ENCODE results near the gene SH3BGRL3.
"Not testable (repeated sequence)": the region's sequence is repeated elsewhere in the genome, so short reads cannot be mapped to it uniquely, and the experiment has no call there.

Gene SH3BGRL3

DNA sequence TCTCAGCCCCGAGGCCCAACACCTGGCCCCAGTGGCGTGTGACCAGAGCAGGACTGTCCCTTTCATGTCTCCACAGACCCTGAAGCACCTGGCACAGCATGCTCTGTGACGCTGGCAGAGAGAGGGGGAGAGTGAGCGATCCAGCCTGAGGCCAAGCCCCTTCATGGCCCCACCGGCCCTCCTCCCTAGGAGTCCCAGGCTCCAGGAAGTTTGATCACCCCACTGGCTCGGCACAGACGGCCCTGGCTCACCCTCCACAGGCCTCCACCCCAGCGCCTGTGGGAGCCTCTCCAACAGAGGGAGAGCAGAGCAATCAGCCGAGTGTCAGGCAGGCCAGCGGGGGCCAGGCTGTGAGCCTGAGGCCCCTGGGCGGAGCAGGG, 11.0 kb downstream of the SH3BGRL3 start:
- no peak for DNase-seq (ENCODE audit: low read depth)

DNA sequence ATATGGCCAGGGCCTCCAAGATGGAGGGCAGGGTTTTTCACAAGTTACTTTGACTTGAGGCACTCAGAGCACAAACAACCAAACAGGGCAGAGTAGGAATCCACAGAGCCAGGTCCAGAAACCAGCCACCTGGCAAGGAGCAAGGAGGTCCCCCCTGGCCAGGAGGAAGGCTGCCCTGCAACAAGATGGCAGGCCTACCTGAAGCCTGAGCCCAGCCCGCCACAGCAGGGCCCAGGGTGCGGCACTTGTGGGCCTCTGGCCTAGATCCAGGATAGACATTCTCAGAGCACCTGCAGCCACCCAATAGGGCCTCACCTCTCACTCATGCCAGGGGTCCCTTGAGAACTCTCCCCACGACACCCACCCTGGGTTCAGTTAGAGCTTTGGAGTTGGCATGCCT, 11.5 kb downstream of the SH3BGRL3 start:
- DNase-seq (ENCODE audit: low read depth), result no peak

DNA sequence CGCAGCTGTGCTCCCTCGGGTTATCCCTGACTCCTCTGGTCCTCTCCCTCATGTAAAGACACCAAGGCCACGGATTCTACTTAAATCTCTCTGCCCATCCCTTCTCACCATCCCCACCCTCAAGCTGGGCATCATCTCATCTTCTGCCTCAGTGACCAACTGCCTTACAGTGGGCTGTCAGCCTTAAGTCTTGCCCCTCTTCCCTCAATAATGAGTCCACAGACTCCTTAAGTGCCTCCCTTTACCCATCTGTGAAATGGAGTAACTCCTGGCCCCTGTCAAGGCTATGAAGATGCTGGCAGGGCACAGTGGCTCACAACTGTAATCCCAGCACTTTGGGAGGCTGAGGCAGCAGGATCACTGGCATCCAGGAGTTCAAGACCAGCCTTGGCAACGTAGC, 12.1 kb downstream of the SH3BGRL3 start:
- DNase-seq (ENCODE audit: low read depth), result no peak

DNA sequence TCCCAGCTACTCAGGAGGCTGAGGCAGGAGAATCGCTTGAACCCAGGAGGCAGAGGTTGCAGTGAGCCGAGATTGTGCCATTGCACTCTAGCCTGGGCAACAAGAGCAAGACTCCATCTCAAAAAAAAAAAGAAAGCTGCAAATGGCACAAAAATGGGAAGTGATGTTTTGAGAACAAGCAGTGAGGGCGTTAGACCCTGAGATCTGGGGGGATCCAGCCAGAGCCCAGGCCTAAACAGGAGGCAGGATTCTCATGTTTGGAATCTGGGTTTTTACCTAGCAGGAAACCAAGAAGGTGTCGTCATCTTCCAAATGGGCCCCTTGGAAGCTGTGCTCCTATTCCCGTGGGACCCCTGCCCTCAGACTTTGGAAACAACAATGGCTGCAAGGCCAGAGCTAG, 12.8 kb downstream of the SH3BGRL3 start:
- DNase-seq (ENCODE audit: low read depth), result not testable (repeated sequence)

DNA sequence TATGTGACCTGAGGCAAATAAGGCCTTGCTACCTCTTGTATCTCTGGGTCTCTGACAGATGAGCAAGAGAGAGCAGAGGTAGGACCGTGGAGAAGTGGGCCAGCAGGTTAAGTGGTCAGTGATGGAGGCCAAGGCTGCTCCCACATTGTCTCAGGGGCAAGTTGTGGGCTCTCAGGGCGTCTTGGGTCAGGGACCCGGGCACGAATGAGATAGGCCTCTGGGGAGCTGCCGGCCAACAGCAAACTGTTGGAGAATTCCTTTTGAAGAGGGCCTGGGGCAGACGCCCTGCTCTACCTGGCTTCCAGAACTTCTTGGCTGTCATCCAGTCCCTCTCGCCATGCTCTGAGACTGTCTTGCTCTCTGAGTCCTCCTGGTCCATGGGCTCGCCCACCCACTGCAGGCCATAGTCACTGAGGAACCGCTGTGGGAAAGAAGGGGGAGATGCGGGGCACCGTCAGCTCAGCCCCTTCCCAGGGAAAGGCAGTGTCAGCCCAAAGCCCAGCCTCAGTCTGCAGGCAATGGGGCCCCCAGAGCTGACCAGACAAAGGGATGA, 14.1 kb downstream of the SH3BGRL3 start:
- no peak for DNase-seq (ENCODE audit: low read depth)

DNA sequence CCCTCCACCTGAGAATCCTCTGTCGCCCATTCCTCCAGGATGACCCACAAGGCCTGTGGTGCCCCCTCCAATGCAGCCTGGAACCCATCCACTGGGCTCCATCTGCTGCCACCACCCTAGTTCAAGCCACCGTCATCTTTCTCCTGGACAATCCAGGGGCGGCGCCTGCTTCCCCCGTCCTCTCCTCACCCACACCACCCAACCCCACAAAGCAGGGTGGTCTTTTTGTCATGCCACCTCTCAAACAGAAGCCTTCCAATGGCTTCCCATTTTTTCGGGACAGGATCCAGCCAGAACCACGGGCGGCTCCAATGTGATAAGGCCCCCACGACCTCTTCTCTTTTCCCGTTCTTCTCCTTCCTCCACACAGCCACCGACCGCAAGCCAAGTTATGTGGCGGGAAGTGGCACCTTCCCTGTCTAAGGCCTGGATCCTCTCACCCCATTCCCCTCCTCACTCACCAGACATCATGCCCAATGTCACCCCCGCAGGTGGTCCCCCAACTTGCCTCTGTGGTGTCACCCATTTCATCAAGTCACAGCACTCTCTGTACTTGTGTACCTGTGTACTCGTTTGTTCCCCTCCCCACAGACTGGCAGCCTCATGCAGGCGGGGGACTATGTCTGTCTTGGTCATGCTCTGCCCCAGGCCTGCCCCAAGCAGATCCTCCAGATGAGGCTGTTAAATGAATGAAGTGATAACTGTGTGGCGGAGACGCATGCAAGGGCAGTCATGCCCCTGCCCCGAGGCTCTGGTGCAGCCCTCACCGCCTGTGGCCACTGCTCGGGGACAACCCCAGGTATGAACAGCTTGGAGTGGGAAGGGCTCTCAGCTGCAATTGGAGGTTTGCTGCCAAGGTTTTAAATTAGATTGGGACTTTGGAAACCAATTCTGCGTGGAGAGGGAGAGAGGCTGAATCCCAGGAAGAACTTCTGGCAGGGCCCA, 15.6 kb downstream of the SH3BGRL3 start:
- no peak for DNase-seq (ENCODE audit: low read depth)

DNA sequence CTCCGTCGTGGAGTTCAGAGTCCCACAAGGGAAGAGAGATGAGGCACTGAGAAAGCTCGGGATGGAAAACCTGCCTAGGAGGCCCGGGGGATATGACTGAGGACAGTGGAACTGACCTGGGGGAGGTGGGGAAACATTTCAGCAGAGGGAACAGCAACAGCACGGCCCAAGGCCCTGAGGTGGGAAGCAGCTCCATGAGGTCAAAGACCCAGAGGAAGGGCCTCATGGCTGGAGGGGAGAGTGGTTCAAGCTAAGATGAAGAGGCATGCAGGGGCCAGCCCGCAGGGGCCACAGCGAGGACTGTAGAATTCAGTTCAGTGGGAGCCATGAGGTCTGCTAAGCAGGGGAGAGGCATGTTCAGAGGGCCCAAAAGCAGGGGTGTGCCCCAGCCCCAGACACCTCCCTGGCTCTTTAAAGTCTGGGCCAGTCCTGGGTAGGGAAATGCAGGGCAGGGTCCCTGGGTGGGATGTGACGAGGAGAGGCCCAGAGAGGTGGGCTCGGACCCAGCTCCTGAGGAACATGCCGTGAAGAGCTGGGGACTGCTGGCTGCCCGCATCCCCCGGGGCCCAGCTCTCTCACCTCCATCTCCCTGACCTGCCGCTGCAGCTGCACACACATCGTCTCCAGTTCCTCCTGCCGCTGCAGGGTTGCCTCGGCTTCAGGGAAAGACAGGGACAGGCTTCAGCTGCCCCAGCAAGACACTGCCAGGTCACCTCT, 16.6 kb downstream of the SH3BGRL3 start:
- no peak for DNase-seq (ENCODE audit: low read depth)

DNA sequence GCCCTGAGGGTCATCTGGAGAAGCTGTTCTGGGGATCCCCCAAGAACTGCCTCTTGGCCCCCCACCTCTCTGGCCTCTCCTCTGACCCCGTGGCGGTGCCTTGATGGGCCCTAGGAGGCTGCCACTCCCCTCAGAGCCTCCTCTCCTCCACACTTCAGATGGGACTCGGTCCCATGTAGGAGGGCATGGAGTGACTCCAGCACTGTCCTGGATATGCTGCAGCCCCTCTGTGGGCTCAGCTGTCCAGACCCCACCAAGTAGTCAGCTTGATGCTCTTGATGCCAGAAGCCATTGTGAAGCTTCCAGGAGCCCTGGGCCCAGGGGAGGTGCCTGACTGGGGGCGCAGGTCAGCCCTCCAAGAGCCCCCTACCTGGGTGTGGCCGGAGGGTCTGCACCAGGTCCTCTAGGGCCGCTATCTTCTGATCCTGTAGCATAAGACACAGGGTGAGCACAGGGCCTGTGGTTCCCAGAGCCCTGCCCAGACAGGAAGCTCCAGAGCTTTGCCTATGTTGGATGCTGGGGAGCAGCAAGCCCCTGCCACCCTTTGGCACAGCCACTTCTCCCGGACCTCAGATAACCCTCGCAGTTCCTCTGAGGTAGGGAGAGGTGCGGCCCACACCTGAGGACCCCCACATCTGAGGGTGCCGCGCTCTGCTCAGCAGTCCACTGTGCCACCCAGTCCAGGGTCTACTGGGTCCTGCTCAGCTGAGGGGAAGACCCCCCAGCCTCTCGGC, 17.3 kb downstream of the SH3BGRL3 start:
- no peak for DNase-seq (ENCODE audit: low read depth)

DNA sequence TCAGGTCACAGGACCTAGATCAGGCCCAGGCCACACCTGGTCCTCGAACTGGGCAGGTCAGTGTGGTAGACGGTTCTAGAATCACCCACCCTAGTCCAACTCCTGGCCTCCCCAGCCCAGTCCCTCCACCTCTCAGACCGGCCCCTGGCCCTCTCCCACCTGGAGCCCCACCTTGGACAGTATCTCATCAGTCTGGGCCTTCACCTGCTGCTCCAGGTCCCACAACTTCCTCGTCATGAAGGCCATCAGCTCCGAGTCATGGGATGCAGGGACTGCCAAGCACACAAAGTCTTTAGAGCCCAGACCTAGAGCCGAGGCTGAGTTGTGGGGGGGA, 17.9 kb downstream of the SH3BGRL3 start:
- DNase-seq (ENCODE audit: low read depth), result no peak

DNA sequence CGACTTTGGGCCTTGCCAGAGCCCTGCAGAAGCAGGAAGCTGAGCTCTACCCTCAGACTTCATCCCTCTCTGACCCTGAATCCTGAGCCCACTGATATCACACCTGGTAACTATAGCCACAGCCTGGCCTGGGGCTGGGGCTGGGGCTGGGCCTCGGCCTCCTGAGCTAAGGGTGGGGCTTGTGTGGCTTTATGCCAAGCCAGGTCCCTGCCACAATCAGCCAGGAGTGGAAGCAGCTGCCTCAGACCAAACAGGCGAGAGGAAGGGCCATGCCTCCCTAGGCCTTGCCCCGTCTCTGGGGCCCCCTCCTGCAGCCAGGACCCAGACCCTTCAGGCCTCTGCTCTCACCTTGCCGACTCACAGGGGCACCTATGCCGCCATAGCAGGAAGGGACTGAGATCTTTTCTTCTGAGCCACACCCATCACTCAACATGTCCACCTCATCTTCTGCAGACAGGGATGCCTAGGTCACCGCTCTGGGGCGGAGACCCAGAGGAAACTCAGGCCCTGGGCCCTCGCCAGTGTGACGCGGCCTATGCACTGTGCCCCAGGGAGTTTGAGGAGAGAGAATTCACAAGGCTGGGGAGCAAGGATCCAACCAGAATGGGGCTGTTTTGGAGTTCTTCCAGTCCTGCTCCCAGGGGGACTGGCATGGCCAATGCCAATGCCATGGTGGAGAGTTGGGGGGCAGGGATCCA, 20.8 kb downstream of the SH3BGRL3 start:
- DNase-seq (ENCODE audit: low read depth), result no peak

DNA sequence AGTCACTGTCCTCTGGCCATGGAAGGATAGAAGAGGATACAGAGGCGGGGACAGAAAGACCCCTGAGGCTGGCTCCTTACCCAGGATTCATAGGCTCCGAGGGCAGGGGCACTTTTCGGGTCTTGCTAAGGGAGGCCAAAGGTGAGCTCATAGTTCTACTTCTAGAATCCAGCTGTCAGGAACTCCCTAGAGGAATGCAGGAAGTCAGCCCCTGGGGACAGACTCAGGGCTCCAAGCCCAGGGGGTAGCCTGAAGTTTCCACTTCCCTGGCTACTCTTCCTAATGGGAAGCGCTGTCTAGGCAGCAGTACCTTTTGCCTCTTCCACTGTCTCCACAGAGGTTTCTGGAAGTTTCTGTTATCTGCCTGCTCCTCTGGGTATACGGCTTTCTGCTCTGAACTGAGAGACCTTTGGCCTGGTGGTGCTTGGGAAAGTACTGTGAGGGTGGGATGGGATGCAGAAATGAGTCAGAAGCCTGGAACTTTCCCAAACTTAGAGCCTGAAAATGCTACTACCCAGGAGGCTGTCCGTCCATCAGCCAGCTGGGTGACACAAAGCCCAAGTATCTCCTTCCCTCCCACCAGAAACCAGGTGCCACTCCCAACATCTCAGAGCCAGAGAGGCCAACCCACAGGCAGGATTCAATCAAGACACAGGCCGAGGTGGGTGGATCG, 23.0 kb downstream of the SH3BGRL3 start:
- DNase-seq (ENCODE audit: low read depth), result no peak

DNA sequence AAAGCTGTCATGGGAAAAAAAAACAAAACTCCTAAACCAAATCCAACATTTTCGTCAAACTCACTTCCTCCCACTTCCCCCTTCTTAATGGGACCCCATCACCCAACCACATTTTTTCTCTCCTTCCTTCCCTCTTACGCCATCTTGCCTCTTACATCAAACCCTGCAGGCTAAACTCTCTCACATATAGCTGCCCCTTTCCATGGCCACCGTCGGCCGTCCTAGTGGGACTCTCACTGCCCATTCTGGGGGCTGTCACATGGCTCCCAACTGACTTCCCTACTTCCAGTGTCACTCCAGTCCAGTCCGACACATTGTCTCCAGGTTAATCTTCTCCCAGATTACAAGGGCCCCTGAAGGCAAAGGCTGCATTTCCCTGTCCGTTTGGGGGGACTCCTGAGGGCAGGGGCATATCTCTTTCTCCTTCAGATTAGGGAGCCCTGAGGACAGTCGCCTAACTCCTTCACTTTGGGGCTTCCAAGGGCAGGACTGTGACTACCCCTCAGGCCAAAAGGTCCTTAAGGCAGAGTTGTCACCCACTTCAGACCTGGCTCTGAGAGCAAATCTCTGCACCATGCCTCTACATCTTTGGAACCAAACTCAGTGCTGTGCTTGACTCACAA, 25.9 kb downstream of the SH3BGRL3 start:
- DNase-seq (ENCODE audit: low read depth), result no peak

DNA sequence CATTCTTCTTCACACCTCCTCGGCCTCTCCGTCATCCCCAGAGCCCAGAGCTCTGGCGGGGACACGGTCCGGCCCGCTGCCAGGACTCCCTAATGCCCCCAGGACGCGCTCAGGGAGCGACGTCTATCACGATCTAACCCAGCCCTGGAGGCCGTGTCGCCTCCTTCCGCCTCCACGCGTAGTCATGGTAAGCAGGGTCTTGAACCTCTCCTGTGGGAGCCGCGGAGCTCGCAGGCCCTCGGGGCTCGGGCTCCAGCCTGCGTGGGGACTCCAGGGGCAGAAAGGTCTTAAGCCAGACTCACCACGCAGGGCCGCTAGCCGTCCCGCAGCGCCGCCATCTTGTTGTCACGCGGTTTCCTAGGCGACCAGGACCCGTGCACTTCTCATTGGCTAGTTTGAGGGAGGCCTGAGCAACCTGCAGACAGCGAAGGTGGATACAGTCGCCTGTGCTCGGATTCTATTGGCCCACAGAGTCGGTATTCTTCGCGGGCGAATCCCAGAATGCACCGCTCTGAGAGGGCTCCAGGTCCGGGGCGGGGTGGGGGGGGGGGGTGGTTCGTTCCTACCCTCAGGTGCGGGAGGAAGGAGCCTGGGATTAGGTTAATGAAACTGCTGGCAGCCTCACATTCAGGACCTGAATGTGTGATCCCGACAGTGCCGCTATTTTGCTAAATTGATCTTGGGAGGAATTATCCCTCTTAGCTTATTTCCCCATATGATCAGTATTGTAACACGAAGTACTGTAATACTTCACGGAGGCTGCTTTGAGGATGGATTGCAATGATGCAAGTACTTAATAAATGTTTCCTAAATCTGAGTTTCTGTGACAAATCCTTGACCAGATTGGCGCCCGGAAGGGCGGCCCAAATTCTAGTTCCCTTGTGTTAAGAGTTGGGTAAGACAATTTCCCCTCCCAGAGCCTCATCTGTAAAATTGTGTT, 26.7 kb downstream of the SH3BGRL3 start, which contains the start of gene UBXN11:
Gene UBXN11, minus strand, starts transcription at position 347 of the 940 bp plus-strand sequence. CDS start 3,753 bp downstream, outside the sequence.
- peak; percentile 83 for DNase-seq (ENCODE audit: low read depth)

DNA sequence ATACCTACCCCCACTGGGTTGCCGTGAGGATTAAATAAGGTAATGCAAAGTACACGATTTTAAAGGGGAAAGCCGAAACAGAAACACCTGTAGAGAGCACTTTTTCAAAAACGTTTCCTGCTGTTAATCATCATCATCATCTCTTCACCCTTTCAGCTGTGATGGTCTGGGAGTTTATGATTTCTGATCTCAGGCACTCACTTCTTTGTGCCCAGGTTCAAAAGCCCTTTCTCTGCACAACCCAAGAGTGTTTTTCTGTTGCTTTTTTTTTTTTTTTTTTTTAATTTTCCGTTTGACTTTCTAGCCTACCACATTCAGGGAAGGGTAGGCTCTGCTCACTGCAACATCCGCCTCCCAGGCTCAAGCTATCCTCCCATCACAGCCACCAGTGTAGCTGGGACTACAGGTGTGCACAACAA, 27.5 kb downstream of the SH3BGRL3 start:
- DNase-seq (ENCODE audit: low read depth), result no peak

DNA sequence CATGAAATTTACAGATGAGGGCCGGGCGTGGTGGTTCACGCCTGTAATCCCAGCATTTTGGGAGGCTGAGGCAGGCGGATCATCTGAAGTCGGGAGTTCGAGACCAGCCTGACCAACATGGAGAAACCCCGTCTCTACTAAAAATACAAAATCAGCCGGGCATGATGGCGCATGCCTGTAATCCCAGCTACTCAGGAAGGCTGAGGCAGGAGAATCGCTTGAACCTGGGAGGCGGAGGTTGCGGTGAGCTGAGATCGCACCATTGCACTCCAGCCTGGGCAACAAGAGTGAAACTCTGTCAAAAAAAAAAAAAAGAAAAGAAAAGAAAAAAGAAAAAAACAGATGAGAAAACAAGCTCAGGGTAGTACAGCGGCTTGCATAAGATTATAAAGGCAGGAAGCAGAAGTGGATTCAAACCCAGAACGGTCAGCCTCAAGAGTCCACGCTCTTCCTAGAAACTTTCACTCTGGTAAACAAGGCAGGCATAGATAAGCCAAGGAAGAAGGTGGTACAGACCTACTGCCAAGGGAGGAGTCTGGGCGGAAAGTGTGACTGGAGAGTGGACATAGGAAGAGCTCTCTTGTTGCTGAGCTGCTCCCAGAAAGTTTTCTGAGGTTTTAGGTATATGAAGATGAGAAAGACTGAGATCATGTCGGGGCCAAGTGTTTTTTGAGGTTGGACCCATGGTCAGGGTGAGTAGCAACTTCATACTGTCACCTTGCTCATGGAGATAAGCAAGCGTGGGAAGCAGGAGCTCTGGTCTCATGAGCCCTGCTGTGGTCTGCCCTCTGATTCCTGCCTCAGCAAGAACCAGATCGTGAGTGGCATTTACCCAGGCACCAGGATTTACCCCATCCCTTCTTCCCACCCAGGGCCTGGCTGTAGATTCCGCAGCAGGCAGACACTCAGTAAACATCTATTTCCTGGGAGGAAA, 28.3 kb downstream of the SH3BGRL3 start:
- not testable (repeated sequence) for DNase-seq (ENCODE audit: low read depth)

DNA sequence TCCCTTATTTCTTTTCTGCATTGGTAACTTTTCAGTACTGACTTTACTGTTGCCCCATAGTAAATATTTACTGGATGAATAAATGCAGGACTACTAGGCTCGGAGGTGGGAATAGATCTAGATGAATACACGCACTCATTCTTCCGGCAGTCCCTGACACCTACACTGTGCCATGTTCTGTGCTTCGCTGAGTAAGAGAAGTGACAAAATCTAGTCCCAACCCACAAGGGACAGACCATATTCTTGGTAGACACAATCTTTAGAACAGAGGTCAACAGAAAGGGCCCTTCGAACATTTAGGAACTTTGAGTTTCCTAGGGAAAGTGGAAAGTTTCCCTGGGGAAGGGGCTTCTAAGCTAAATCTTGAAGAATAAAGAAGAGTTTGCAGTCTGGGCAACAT, 34.6 kb downstream of the SH3BGRL3 start:
- DNase-seq (ENCODE audit: low read depth), result no peak

DNA sequence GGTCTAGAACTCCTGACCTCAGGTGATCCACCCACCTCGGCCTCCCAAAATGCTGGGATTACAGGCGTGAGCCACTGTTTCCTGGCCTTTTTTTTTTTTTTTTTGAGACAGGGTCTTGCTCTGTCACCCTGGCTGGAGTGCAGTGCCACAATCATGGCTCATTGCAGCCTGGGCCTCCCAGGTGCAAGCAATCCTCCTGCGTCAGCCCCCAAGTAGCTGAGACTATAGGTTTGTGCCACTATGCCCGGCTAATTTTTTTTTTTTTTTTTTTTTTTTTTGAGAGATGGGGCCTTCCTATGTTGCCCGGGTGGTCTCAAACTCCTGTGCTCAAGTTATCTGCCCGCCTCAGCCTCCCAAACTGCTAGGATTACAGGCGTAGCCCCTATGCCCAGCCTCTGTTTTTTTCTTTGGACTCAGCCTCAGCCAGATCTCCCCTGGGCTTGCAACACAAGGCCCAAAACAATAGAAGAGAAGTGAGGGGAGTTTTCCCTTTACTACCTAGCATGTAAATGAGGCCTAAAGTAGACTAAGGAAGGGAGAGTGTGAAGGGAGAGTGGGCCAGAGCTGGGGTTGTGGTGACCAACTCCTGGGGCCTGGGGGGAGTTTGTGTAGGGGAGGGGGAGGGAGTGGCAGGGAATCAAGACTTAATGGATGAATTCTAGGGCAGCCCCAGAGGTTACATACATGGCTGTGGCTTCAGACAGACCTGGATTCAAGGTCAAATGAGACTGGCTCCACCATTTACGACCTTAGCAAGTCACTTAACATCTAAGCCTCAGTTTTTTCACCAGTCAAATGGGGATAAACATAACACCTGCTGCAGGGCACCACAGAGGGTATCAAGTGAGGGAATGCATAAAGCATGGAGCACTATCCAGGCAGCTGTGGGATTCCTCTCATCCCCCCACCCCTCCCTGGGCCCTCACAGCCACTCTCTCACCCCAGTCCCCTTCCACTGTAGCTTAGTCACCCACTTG, 36.3 kb downstream of the SH3BGRL3 start:
- DNase-seq (ENCODE audit: low read depth), result no peak
